Subcutaneous abdominal adipose tissue (tissue), 5 donors: ENCODE results near the gene IRX5.

Experiments used
- H3K27ac ChIP-seq: one replicate; pipeline ENCODE4 v1.7.0; 2013; ENCODE audit warnings: low read depth, mild to moderate bottlenecking, inconsistent platforms, low read length, moderate library complexity
- H3K27me3 ChIP-seq, 5 donors: one replicate each; pipeline ENCODE4 v1.7.0; 2013; ENCODE audit warnings: low read length in 5 of 5, inconsistent platforms in 1 of 5; ENCODE audit not compliant: control insufficient read depth in 5 of 5, insufficient read depth in 4 of 5
- H3K36me3 ChIP-seq, 5 donors: one replicate each; pipeline ENCODE4 v1.7.0; 2013; ENCODE audit warnings: low read length in 5 of 5; ENCODE audit not compliant: control insufficient read depth in 5 of 5, insufficient read depth in 5 of 5
- H3K4me1 ChIP-seq, 5 donors: one replicate each; pipeline ENCODE4 v1.7.0; 2013; ENCODE audit warnings: low read length in 5 of 5, mild to moderate bottlenecking in 3 of 5, moderate library complexity in 1 of 5; ENCODE audit not compliant: control insufficient read depth in 5 of 5, insufficient read depth in 5 of 5
- H3K4me3 ChIP-seq, 5 donors: one replicate each; pipeline ENCODE4 v1.7.0; 2013; ENCODE audit warnings: low read length in 5 of 5, low read depth in 1 of 5
- H3K9ac ChIP-seq, 5 donors: one replicate each; pipeline ENCODE4 v1.7.0; 2013; ENCODE audit warnings: low read length in 5 of 5, mild to moderate bottlenecking in 4 of 5, moderate library complexity in 3 of 5
- H3K9me3 ChIP-seq, 5 donors: one replicate each; pipeline ENCODE4 v1.7.0; 2013; ENCODE audit warnings: low read length in 5 of 5; ENCODE audit not compliant: control insufficient read depth in 5 of 5
- donor health status: healthy.
- donor health status: healthy.
- donor health status: healthy.
- donor health status: healthy.
- donor health status: healthy.

IRX5 gene

DNA sequence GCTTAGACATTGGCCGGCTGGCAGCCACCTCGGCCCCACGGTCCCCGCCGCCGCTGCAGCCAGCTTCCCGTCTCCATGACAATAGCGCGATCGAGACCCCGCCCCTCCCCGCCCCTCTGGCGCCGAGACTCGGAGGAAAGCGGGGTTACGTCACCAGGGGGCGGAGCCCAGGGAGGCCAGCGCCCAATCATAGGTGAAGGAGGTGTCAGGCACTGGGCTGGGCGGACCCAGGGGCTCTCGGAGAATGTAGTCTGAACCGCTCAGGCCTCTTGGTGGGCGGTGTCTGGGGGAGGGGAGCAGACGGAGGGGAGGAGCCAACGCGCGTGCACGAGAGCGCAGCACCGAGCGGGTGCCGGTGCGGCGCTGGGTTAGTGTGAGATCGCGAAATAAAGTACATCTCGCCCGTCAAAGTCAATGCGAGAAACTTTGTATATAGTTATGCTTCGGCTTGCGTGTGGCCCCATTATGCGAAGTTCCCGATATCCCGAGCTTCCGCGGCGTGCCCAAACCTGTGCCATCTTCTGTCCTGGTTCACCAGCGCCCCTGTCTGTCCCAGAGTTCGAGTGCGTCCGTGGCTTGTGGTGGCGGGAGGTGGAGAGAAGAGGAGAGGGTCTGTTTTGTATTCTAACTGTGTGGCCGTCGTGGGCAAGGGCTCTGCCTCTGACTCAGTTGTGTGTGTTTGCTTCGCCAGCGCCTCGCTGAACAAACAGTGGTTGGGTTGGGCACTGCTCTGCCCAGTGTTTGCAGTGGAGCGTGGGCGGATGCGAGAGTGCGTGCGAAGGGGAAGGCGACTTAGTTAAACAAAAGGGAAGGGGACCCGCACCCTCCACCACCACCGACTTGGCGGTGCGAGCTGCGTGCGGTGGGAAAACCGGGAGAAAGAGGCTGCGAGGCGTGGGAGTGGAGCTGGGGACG lies 1.3 kb upstream of the IRX5 start:
- H3K9ac ChIP-seq = peak overlapping the region in 4 of 5 donors; percentile 61 to 81 (median 65)
- H3K4me3 ChIP-seq = peak overlapping the region; percentile 75 to 92 (median 82)
- no peaks in the 10 kb centered on the region for H3K36me3 ChIP-seq
- H3K4me1 ChIP-seq = peaks cover 0 to 60% (median 41%) of the 10 kb centered on the region in 5 donors
- no peaks in the 10 kb centered on the region for H3K9me3 ChIP-seq
- peak overlapping the region; percentile 86 for H3K27ac ChIP-seq
- peaks cover under 1 to 35% (median 13%) of the 10 kb centered on the region in 5 donors for H3K27me3 ChIP-seq

- Histone ChIP-seq H3K4me1 (peaks cover 0 to 71% (median 49%) of the 10 kb centered on the region in 5 donors), H3K27me3 (peaks cover 5 to 44% (median 24%) of the 10 kb centered on the region in 5 donors), H3K9ac (peak overlapping the region in 2 of 5 donors; percentile 58 to 69), H3K27ac (no peak overlapping the region), H3K4me3 (peak overlapping the region; percentile 70 to 88 (median 82)), H3K9me3 (no peaks in the 10 kb centered on the region), H3K36me3 (no peaks in the 10 kb centered on the region)
These were observed 129 bp downstream of the IRX5 start for GRCh38 chr16:54930869-54931119.

GRCh38 chr16:54931120-54932014 lies 702 bp downstream of the IRX5 start:
- Histone ChIP-seq H3K27me3 (peaks cover 5 to 46% (median 27%) of the 10 kb centered on the region in 5 donors), H3K27ac (peak overlapping the region; percentile 75), H3K9ac (peak overlapping the region; percentile 56 to 81 (median 58)), H3K36me3 (no peaks in the 10 kb centered on the region), H3K9me3 (no peaks in the 10 kb centered on the region), H3K4me3 (peak overlapping the region; percentile 80 to 88 (median 86)), H3K4me1 (peaks cover 0 to 71% (median 50%) of the 10 kb centered on the region in 5 donors)

GRCh38 chr16:54932021-54932660 lies 1.5 kb downstream of the IRX5 start:
- Histone ChIP-seq H3K36me3 (no peaks in the 10 kb centered on the region), H3K4me1 (peaks cover under 1 to 72% (median 52%) of the 10 kb centered on the region in 5 donors), H3K9ac (peak overlapping the region in 4 of 5 donors; percentile 51 to 81 (median 64)), H3K9me3 (no peaks in the 10 kb centered on the region), H3K27me3 (peaks cover 5 to 47% (median 34%) of the 10 kb centered on the region in 5 donors), H3K27ac (peak overlapping the region; percentile 75), H3K4me3 (peak overlapping the region; percentile 80 to 88 (median 86))

DNA sequence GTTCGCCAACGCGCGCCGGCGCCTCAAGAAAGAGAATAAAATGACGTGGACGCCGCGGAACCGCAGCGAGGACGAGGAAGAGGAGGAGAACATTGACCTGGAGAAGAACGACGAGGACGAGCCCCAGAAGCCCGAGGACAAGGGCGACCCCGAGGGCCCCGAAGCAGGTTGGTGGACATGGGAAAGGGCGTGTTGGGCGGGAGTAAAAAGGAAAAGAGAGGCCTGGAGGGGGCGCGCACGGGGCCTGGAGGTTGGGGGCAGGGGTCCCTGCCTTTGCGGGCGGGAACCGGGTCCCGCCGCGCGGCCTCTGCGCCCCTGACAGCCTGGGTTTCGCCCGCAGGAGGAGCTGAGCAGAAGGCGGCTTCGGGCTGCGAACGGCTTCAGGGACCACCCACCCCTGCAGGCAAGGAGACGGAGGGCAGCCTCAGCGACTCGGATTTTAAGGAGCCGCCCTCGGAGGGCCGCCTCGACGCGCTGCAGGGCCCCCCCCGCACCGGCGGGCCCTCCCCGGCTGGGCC lies 2.1 kb downstream of the IRX5 start:
- Histone ChIP-seq H3K4me1 (peaks cover 2 to 74% (median 54%) of the 10 kb centered on the region in 5 donors), H3K27ac (peak overlapping the region; percentile 75), H3K4me3 (peak overlapping the region; percentile 40 to 88 (median 82)), H3K9me3 (no peaks in the 10 kb centered on the region), H3K9ac (peak overlapping the region in 4 of 5 donors; percentile 33 to 81 (median 62)), H3K27me3 (peaks cover 5 to 47% (median 40%) of the 10 kb centered on the region in 5 donors), H3K36me3 (no peaks in the 10 kb centered on the region)

- Histone ChIP-seq H3K9ac (peak overlapping the region in 2 of 5 donors; percentile 11 to 57), H3K4me3 (peak overlapping the region in 4 of 5 donors; percentile 42 to 88 (median 84)), H3K9me3 (no peaks in the 10 kb centered on the region), H3K27ac (peak overlapping the region; percentile 54), H3K4me1 (peaks cover 2 to 78% (median 57%) of the 10 kb centered on the region in 5 donors), H3K36me3 (no peaks in the 10 kb centered on the region), H3K27me3 (peaks cover 5 to 53% (median 46%) of the 10 kb centered on the region in 5 donors)
These were observed 2.8 kb downstream of the IRX5 start for GRCh38 chr16:54933281-54934011.

GRCh38 chr16:54934481-54935265 lies 4.0 kb downstream of the IRX5 start:
- no peaks in the 10 kb centered on the region for H3K36me3 ChIP-seq
- peak overlapping the region in 2 of 5 donors; percentile 24 to 64 for H3K9ac ChIP-seq
- peak overlapping the region; percentile 51 to 85 (median 72) for H3K4me3 ChIP-seq
- H3K4me1 ChIP-seq = peaks cover 2 to 81% (median 63%) of the 10 kb centered on the region in 5 donors
- H3K27ac ChIP-seq = peak overlapping the region; percentile 77
- H3K9me3 ChIP-seq = no peaks in the 10 kb centered on the region
- peaks cover 5 to 61% (median 56%) of the 10 kb centered on the region in 5 donors for H3K27me3 ChIP-seq

DNA sequence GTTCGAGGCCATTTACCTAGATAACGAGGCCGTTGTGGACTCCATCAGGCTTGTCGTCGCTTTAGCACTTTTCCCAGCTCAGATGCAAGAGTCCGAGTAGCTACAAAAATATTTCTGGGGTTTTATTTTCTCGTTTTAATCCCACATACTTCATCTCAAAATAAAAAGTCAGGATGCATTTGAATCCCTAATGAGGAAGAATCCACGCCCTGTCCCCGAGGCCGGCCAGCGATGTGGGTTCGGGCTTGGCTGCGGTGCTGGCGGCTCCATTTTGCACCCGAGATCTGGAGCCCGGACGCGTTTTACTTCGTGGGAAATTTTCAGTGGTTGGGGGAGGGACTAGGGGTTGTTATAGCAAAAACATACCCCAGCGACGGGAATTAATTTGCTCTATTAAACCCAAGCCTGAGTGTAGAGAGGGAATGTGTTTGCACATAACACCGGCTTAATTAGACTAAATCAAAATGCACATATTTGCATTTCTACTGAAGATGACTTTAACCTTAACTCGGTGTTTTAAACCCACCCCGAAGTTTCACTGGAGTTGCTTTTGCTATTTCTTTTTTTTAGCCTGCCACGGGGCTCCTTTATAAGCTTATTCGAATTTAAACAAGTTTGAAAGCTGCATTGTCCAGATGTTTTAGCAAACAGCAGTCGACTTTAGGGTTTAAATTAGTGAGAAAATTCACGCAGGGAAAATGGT lies 4.8 kb downstream of the IRX5 start:
- Histone ChIP-seq H3K9ac (peak overlapping the region in 2 of 5 donors; percentile 64 to 78), H3K9me3 (no peaks in the 10 kb centered on the region), H3K27me3 (peaks cover 5 to 65% (median 63%) of the 10 kb centered on the region in 5 donors), H3K36me3 (no peaks in the 10 kb centered on the region), H3K4me3 (peak overlapping the region; percentile 61 to 85 (median 72)), H3K4me1 (peaks cover 2 to 75% (median 56%) of the 10 kb centered on the region in 5 donors), H3K27ac (peak overlapping the region; percentile 77)
